ENCODE measurements around the gene FAAP20.
A peak's percentile ranks its signal among the peaks of the same experiment; 100 is the strongest.

FAAP20 gene

GRCh38 chr1:2194319-2194897 lies at the start of gene FAAP20:
FAAP20 (minus strand) TSS chr1:2194772; CDS start chr1:2194749, 23 bp downstream.
- peak; percentile 77 for DNase-seq

- DNase-seq = no peak
Observed at GRCh38 chr1:2242814-2243725, 48.5 kb upstream of the FAAP20 start.

- DNase-seq = no peak
Observed at GRCh38 chr1:2241820-2242219, 47.2 kb upstream of the FAAP20 start.

GRCh38 chr1:2240270-2241156 lies 45.9 kb upstream of the FAAP20 start:
- peak; percentile 51 for DNase-seq

- no peak for DNase-seq
Observed at GRCh38 chr1:2239384-2239985, 44.9 kb upstream of the FAAP20 start.

- DNase-seq = no peak
Observed at GRCh38 chr1:2239013-2239370, 44.4 kb upstream of the FAAP20 start.

- DNase-seq = no peak
Observed at GRCh38 chr1:2238361-2239012, 43.9 kb upstream of the FAAP20 start.

GRCh38 chr1:2237773-2238172 lies 43.2 kb upstream of the FAAP20 start:
- DNase-seq = no peak

GRCh38 chr1:2236695-2237677 lies 42.4 kb upstream of the FAAP20 start:
- no peak for DNase-seq

GRCh38 chr1:2235300-2235998 lies 40.9 kb upstream of the FAAP20 start:
- DNase-seq = no peak

- DNase-seq = no peak
Observed at GRCh38 chr1:2234762-2235113, 40.2 kb upstream of the FAAP20 start.

GRCh38 chr1:2233997-2234761 lies 39.6 kb upstream of the FAAP20 start:
- peak; percentile 67 for DNase-seq

GRCh38 chr1:2233468-2233867 lies 38.9 kb upstream of the FAAP20 start:
- no peak for DNase-seq

GRCh38 chr1:2232916-2233438 lies 38.4 kb upstream of the FAAP20 start:
- DNase-seq = no peak

- no peak for DNase-seq
Observed at GRCh38 chr1:2232255-2232915, 37.8 kb upstream of the FAAP20 start.

GRCh38 chr1:2231532-2232254 lies 37.1 kb upstream of the FAAP20 start:
- peak; percentile 83 for DNase-seq

- DNase-seq = peak; percentile 54
Observed at GRCh38 chr1:2230781-2231531, 36.4 kb upstream of the FAAP20 start.
